ENCODE data around the gene DCAKD.
A peak's percentile ranks its signal among the peaks of the same experiment; 100 is the strongest.

The DCAKD gene

DNA sequence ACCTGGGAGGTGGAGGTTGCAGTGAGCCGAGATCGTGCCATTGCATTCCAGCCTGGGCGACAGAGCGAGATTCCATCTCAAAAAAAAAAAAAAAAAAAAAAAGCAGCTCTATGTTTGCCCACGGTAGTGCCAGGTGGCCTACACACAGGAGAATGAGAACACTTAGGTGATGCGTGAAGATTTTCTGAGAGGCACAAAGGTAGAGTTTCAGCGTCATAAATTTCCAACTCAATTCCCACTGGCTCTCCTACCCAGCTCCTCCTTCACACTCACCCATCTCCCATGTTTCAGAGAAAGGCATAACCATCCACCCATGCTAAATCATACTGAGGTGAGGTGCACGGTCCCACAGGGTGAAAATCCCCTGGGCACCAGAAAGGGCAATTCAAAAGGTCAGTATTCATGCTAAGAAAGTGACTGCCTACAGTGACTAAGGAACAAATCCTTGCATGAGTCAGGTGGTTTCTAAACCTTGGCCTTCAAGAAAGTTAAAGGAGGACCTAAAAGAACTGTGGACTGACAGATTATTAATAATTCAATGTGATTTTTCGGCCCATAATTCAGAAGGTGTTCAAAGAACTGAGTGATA is 4.8 kb downstream of the DCAKD start:
- DNase-seq = no peak
- Mint-ChIP-seq H3K27me3 (no peaks in the 10 kb centered on the region), H3K4me1 (peaks cover 71% of the 10 kb centered on the region), H3K27ac (no peak overlapping the region), H3K9me3 (no peaks in the 10 kb centered on the region), H3K4me3 (no peak overlapping the region)
- ATAC-seq = no peak

DNA sequence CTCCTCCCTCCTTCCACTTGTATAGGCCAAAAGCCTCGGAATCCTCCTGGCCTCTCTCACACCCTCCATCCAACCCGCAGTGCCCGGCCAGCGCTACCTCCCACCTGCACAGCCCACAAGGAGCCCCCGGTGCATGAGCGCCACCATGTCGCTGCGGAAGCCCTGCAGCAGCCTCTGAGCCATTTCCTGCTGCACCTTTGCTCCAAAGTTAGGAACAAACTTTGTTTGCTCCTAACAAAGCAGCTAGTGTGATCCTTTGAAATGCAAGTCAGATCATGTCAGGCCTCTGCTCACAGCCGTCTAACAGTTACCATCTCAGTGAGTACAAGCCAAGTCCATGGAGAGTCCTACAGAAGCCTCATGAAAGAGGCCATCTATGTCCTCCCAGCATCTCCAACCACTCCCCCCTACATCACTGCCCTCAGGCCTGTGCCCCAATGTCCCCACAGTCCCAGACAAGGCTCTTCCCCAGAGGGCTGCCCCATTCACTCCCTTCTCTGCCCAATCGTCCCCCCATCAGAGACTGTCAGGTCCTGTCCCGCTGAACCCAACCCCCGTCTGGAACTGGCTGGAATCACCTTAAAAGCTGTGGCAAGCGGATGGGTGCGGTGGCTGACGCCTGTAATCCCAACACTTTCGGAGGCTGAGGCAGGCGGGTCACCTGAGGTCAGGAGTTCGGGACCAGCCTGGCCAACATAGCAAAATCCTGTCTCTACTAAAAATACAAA is 7.5 kb downstream of the DCAKD start:
- no peak overlapping the region for H3K4me3 Mint-ChIP-seq
- H3K27ac Mint-ChIP-seq = peak overlapping the region; percentile 55 to 57
- DNase-seq (no peak), ATAC-seq (no peak)
- no peaks in the 10 kb centered on the region for H3K27me3 Mint-ChIP-seq
- no peaks in the 10 kb centered on the region for H3K9me3 Mint-ChIP-seq
- peaks cover 60% of the 10 kb centered on the region for H3K4me1 Mint-ChIP-seq

DNA sequence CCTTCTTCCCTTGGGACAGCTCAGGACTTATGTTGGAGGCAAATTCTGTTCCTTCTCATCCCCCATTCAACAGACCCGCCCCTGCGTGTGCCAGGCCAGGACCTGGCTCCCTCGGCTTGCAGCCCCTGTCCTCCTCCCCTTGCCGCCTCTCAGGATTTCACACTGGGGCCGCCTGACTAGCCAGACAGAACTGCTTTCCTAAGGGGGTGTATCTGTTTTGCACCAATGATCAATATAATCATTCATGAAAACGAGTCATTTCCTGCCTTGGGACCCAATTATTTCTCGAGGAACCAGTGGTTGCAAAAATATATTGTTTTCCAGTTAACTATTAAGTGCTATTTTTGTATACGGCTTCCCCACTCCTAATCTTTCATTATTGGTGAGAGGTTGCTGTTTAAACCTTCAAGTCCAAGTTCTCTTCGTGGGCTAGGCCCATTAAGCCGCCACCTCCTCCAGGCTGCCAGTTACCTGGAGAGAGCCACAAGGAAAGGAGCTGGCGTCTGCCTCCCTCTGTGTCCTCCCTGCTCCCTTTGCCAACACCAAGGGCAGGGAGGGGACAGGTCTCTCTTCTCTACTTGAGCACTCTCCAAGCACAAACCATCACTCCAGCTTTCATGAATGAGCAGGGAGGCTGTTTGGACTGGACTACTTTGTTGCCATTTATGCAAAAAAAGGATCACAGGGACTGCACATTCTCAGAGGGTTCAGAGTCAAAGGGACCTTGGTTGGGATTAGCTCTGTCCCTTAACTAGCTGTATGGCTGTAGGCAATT is 8.9 kb downstream of the DCAKD start:
- Mint-ChIP-seq H3K9me3 (no peaks in the 10 kb centered on the region), H3K27me3 (no peaks in the 10 kb centered on the region), H3K27ac (peak overlapping the region in 1 of 2 donors; percentile 45), H3K4me1 (peaks cover 48% of the 10 kb centered on the region), H3K4me3 (no peak overlapping the region)
- DNase-seq = no peak
- ATAC-seq = no peak

DNA sequence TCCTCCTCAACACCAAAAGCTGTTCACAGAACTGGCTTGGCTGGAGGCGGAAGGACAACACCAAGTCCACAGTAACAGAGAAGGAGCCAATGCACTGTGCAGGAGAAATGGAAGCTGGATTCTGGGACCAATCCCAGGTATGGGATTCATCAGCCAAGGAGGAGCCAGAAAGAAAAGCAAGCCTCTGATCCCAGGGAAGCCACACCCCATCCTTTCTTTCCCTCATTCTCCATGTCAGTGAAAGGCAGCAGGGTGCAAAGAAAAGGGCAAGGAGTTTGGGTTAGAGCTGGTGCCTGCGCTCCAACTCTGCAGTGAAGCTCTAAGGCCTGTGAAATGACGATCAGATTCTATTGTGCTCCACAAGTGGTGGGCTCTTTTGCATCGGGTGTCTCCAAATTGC is 11.0 kb downstream of the DCAKD start:
- Mint-ChIP-seq H3K4me3 (no peak overlapping the region), H3K27ac (no peak overlapping the region)
- no peak for ATAC-seq

DNA sequence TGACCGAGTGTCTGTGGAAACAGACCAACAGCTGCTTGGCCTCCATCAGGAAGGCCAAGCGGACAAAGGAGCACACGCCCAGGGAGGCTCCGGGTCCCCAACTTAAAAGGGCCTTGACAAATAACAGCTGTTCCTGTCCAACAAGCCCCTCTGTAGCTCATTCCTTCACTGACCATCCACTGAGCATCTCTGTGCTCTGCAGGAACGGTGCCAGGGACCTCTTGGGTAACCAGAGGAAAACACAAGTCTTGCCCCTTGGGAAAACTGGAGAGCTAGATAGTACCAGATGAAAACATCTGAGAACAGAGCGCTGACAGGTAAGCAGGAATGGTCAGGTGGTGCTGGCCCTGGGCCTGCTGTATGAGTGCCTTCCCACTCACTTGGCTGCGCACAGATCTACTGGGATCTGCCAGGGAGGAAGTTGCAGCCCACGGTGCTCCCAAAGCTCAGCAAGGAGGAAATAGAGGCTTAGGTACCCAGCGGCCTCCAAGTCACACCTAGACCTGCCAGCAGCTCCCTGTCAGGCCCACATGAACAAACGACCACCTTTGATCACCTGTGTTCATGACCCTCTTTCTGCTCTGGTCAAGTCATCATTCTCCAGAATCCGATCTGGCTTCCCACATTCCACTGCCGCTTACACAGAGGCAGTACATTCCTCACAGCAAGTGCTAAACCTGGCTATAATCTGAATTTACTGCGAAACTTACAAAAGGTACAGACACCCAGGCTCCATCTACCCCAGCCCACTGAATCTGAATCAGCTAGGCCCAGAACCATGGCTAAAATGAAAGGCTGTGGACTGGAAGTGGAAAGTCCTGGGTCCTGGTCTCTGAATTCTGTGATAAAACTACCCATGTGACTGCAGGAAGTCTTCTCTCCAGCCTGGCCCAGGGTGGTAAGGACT is 12.5 kb downstream of the DCAKD start:
- ATAC-seq (no peak), DNase-seq (no peak)
- H3K4me3 Mint-ChIP-seq = no peak overlapping the region

More for the DNA sequence above, 11.0 kb downstream of the DCAKD start:
- DNase-seq = no peak
- Mint-ChIP-seq H3K9me3 (no peaks in the 10 kb centered on the region), H3K4me1 (peaks cover 32% of the 10 kb centered on the region), H3K27me3 (no peaks in the 10 kb centered on the region)

DNA sequence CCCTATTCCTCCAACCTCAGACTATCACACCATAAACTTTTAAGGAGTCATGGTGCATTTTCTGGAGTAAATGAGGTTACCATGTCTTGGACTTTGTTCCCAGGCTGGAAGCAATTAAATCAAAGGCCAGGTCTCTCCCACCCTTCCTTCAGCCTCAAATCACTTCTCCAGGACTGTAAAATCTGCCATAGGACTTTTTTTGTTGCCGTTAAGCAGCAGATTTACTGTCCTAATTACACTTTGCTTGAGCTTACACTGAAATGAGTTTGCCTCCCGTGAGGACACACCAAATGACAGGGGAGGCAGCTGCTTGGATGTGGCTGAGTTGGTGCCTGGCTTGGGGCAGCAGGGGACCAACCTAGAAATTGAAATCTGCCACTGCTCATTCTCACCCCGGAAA is 14.7 kb downstream of the DCAKD start:
- Mint-ChIP-seq H3K4me3 (no peak overlapping the region), H3K4me1 (peaks cover 11% of the 10 kb centered on the region), H3K27me3 (no peaks in the 10 kb centered on the region), H3K9me3 (no peaks in the 10 kb centered on the region), H3K27ac (no peak overlapping the region)
- ATAC-seq (no peak), DNase-seq (no peak)

More for the DNA sequence above, 12.5 kb downstream of the DCAKD start:
- no peaks in the 10 kb centered on the region for H3K9me3 Mint-ChIP-seq
- H3K27me3 Mint-ChIP-seq = no peaks in the 10 kb centered on the region
- H3K27ac Mint-ChIP-seq = no peak overlapping the region
- H3K4me1 Mint-ChIP-seq = peaks cover 27% of the 10 kb centered on the region

DNA sequence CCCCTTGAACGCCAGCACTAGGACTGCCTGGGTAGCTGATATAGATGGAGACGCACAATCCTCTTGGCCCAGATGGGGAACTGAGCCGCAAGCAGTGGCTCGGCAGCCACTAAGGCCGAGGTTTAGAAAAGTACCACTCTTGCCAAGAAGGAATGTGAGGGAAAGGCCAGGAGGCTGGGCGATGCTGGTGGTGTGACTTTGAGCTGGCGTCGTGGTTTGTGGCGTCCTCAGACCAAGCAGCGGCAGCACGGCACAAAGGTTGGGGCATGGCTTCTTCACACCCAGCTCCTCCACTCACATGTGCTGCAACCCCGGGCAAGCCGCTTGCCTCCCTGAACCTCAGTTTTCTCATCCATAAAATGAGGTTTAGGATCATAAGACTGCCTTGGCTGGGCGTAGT is 15.6 kb downstream of the DCAKD start:
- Mint-ChIP-seq H3K27me3 (no peaks in the 10 kb centered on the region), H3K27ac (no peak overlapping the region), H3K4me3 (no peak overlapping the region), H3K4me1 (peaks cover 10% of the 10 kb centered on the region), H3K9me3 (no peaks in the 10 kb centered on the region)
- no peak for ATAC-seq
- DNase-seq = no peak

DNA sequence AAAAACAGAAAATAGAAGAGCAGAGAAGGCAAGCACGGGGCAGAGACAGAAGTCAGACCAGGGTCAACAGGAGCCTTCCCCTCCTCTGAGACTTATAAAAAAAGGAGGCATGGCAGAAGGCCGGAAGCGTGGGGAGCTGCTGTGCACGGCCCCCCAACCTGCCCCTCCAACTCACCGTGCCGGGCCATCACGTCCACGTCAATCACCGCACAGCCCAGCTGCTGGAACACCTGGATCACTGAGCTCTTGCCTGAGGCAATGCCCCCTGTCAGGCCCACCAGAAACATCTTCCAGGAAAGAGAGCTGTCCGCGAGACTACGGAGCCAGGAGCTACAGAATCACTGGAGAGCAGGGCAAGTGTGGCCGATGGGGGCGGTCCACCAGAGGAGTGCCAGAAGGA is 16.8 kb downstream of the DCAKD start:
- H3K4me3 Mint-ChIP-seq = no peak overlapping the region
- H3K27ac Mint-ChIP-seq = peak overlapping the region in 1 of 2 donors; percentile 16

DNA sequence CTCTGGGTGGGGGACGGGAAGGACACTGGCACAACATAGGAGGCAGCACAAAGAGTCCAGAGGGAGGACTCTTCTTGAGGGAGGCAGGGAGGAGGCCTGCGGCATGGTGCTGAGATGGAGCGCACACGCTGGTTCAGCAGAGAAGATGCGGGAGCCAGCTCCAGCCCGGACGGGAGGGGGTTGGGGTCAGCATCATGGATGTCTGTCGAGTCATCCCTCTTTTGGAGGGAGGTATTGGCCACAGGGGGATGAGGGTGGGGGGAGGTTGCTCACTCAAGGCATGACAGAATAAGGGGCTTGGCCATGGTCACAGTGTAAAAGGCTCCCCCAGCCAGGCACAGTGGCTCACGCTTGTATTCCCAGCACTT is 19.3 kb downstream of the DCAKD start:
- no peaks in the 10 kb centered on the region for H3K27me3 Mint-ChIP-seq
- peaks cover 19% of the 10 kb centered on the region for H3K4me1 Mint-ChIP-seq
- H3K9me3 Mint-ChIP-seq = no peaks in the 10 kb centered on the region
- no peak overlapping the region for H3K4me3 Mint-ChIP-seq
- DNase-seq (no peak), ATAC-seq (no peak)
- H3K27ac Mint-ChIP-seq = peak overlapping the region in 1 of 2 donors; percentile 82

More for the DNA sequence above, 16.8 kb downstream of the DCAKD start:
- H3K4me1 Mint-ChIP-seq = peaks cover 18% of the 10 kb centered on the region
- no peaks in the 10 kb centered on the region for H3K27me3 Mint-ChIP-seq
- H3K9me3 Mint-ChIP-seq = no peaks in the 10 kb centered on the region
- ATAC-seq (no peak), DNase-seq (no peak)

DNA sequence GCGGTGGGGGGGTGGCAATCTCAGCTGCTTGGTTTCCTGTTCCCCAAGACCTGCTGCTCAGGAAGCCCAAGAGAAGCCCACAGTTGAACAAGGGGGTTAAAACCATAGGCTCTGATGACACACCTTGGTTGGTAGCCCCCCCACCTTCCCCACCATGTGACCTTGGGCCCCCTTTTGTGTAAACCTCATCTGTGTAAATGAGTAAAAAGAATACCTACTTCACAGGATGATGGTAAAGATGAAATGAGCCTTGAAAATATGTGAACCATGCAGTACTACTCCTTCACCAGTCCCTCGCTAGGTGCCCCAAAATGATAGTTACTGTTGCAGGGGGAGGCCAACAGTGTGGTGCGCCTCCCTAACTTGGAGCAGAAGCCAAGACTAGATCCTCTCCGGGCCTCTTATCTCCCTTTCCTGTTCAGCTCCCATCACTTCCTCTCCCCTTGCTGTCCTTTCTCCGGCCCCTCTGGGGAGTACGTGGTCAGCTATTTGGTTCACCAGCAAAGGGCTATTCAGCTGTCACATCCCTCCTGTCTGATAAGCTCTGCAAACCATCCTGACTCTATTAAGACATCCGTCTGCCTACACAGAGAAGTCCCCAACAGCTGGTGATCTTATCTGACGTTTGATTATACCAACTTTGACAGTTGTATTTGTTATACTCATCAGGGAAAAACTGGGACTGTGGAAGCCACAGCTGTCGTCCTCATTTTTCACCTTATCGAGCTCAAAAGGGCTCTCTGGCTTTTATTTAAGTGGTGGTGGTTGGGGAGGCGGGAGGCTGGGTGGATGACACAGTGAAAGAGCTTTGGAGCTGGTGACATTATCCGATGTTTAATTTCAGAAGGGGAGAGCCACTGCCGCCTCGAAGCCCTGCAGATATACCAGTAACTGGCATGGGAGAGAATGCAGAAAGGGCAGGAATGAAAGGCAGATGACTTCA is 19.9 kb downstream of the DCAKD start:
- DNase-seq (no peak), ATAC-seq (peak; percentile 23)
- H3K4me3 Mint-ChIP-seq = no peak overlapping the region
- H3K9me3 Mint-ChIP-seq = no peaks in the 10 kb centered on the region
- H3K27me3 Mint-ChIP-seq = no peaks in the 10 kb centered on the region
- peaks cover 19% of the 10 kb centered on the region for H3K4me1 Mint-ChIP-seq
- peak overlapping the region; percentile 81 to 82 for H3K27ac Mint-ChIP-seq

DNA sequence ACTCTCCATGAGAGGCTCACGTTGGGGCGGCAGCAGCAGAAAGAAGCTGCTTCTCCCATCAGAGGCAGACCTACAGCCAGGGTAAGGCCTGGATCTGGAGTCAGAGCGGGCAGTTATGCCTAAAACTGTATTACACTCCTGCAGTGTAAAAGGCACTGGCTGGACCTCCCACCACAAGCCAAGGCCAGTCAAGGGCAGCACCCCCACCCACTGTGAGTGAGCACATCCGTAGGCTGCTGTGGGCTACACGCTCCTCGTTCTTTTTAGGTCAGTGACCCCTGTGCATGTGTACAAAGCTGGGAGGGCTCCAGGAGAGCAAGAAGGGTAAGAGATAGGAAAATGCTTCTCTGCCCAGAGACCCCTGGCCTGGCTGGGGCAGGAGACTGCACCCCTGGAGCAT is 20.7 kb downstream of the DCAKD start:
- H3K9me3 Mint-ChIP-seq = no peaks in the 10 kb centered on the region
- no peak overlapping the region for H3K4me3 Mint-ChIP-seq
- H3K4me1 Mint-ChIP-seq = peaks cover 19% of the 10 kb centered on the region
- DNase-seq = no peak
- ATAC-seq = no peak
- no peak overlapping the region for H3K27ac Mint-ChIP-seq
- no peaks in the 10 kb centered on the region for H3K27me3 Mint-ChIP-seq

DNA sequence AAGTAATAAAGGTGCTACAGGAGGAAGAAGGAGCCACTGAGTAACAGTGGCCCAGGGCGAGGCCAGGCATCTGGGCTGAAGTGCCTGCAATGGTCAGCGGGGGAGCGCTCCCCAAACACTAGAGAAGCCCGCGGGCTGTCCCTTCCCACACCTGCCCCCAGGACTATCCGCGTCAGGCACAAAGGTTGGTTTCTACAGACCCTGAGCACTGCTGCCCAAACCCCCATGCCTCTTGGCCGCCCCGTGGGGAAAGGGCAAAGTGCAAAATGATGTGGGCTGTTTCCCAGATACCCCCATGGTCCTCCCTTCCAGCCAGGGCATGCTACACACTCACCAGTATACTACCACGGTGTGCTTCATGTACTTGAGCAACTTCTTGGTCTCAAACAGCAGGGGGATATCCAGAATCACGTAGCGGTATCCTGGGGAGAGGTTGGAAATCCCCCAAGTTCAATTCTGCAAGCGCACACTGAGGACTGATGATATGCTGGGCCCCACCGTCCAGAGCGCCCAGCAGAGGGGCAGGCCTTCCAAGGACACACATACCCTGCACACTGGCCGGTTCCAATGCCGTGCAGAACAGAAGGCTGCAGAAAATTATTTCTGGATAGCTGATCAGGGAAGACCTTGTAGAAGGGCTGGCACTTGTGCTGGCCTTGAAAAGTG is 21.5 kb downstream of the DCAKD start:
- H3K4me1 Mint-ChIP-seq = peaks cover 19% of the 10 kb centered on the region
- no peaks in the 10 kb centered on the region for H3K27me3 Mint-ChIP-seq
- DNase-seq (no peak), ATAC-seq (no peak)
- H3K9me3 Mint-ChIP-seq = no peaks in the 10 kb centered on the region
- peak overlapping the region in 1 of 2 donors; percentile 65 for H3K27ac Mint-ChIP-seq
- H3K4me3 Mint-ChIP-seq = no peak overlapping the region

DNA sequence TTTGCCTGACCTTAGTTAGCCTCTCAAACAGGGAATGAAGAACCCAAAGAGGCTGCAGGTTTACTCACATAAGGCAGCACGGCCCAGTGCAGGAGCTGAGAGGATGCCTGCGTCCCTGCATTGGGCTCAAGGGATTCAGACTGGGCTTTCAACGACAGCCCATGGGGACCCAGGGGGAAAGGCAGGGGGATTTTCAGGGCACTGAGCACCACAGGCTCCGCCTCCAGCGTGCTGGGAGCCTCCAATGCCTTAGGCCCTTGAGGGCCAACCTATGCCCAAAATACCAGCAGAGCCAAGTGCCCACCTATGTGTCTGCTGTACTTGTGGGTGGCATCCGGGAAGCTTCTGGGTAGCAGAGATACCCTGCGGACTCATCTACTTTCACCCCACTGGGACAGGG is 22.3 kb downstream of the DCAKD start:
- Mint-ChIP-seq H3K27ac (no peak overlapping the region), H3K4me3 (no peak overlapping the region), H3K27me3 (no peaks in the 10 kb centered on the region), H3K4me1 (peaks cover 19% of the 10 kb centered on the region), H3K9me3 (no peaks in the 10 kb centered on the region)
- no peak for ATAC-seq
- no peak for DNase-seq

DNA sequence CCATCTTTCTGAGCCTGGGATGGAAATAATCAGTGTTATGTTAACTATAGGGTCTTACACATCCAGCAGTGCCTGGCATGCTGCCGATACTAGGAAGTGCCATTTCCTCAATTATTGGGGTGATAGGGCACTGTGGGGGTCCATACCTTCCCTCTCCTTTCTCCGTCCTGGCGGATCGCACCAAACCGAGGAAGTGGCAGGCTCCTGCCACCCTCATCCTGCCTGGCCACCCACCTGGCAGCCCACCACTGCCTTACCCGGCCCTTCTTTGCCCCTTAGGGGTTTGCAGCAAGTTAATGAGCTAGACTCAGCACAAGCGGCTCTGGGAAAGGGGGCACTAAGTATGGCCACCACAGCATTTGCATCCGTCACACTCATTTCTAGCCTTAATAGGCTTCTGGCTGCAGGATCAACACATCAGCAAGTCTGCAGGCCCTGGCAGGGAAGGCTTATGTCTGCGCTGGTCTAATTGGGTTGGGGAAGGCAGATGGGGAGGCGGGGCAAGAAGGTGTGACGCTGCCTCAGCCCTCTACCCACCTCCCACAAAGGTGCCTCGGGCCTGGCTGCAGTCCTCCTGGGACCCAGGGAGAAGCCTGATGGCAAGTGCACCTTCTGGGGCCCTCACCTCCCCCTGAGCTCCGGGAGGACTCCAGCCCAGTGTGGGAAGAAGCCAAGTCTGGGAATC is 28.6 kb downstream of the DCAKD start:
- Mint-ChIP-seq H3K27ac (no peak overlapping the region), H3K4me3 (no peak overlapping the region), H3K9me3 (no peaks in the 10 kb centered on the region), H3K4me1 (peaks cover 41% of the 10 kb centered on the region), H3K27me3 (peaks cover 40% of the 10 kb centered on the region)
- DNase-seq (no peak), ATAC-seq (no peak)
